Medulla oblongata (tissue), 1 donor: ENCODE measurements around the gene CD300C.
"Not testable (repeated sequence)": the region's sequence is repeated elsewhere in the genome, so short reads cannot be mapped to it uniquely, and the experiment has no call there.

Source experiments
- DNase-seq: peaks from one replicate; pipeline ENCODE4 v3.0.0-alpha.2; 2015; ENCODE audit errors: extremely low spot score

The CD300C gene

DNA sequence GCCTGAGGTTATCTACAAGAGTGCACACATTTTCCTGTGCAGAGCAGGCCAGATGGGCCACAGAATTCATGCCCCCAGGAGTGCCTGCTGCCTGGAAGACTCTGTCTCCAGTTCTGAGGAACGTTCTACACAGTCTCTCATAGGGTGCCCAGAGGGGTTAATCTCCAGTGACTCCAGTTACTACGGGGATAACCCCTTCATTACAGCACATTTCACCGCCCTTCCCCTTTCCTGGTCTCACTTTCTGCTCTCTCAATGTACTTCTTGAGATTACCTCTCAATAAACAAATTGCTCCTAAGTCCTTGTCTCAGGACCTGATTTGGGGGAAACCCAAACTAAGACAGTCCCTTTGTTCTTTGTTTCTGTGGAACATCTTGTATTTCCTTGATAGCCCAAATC, 15.7 kb upstream of the CD300C start:
- DNase-seq = no peak

DNA sequence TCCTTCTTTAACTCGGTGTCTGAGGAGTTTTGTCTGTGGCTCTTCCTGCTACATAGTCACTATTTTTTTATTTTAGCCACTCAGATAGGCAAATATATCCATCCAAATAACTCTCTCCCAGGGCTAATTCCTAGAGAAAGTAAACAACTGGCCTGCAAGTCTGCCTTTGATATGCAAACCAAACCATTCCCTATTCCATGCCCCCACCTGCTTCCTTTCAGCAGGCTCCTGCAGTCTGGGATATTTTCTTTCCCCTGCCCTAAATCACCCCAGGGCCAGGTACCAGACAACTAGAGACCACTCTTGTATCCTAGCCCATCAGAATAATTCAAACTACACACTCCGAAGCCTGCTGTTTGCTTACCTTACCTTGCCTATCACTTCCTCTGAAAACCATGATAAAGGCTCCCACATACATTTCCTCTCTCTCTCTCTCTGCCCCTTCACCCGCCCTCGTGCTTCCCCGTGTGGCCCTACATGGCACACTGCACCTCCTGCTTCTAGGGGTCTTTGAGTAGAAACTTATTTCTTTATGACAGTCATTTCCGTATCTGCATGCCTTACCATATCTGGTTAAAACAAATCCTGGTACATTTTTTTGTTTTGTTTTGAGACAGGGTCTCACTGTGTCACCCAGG, 13.1 kb upstream of the CD300C start:
- no peak for DNase-seq

DNA sequence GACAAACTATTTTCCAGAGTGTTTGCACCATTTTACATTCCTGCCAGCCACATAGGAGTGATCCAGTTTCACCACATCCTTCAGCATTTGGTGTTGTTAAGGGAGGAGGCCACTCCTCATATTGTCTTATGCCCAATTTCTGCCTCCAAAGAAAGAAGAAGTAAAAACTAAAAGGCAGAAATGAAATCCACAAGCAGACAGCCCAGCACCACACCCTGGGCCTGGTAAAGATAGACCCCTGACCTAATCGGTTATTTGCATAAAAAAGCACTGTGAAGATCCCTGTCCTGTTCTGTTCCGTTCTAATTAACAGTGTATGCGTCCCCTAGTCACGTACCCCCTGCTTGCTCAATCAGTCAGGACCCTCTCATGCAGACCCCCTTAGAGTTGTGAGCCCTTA, 12.5 kb upstream of the CD300C start:
- DNase-seq = not testable (repeated sequence)

DNA sequence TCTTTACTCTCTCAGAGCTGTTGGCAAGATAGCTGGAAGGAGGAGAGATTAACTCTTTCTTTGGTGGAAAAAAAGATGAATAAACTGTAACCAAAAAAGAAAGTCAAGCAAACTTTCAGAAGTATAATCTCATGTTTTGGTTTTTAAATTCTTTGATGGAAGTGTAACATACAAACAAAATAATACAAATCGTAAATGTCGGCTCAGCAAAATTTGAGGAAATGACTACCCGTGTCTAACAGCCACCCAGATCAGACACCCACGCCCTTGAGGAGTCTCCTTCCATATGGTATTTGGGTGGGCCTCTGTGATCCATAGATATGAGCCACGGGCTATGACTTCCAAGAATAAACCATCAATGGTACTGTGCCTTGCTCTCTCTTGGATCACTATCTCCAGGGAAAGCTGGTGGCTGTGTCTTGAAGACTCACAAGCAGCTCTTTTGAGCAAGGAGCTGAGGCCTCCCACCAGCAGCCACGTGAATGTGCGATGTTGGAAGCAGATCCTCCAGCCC, 9.6 kb upstream of the CD300C start:
- no peak for DNase-seq

DNA sequence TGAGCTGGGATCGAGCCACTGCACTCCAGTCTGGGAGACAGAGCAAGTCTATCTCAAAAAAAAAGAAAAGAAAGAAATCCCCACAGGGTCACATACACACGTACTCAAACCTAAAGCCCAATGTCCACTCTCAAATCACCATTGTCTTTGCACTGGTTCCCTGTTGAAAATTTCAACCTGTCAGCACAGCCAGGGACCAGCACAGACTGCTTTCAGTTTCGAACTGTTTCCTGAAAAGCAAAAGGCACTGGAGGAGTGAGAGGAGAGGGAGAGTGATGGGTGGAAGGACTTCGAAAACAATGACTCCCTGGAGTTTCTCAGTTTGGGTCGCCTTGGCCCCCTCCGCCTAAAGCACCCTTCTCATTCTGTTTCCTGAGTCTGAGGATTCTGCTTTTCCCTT, 9.0 kb upstream of the CD300C start:
- peak; percentile 18 for DNase-seq

DNA sequence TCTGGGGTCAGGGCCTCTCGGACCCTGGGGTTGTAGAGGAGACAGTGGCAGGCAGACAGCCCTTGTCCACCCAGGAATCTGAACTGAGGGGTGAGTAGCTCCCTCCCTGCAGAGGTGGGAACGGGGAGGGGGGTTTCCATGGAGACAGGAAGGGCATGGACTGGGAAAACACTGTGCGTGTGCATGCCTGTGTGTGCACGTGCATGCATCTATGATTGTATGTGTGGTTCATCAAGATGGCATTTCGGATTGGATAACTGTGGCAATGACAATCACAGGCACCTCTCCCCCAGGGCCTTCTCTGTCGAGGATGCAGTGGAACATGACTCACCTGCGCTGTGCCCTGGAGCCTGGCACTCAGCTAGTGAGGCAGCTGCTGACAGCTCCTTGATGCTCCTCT, 6.1 kb upstream of the CD300C start:
- no peak for DNase-seq

DNA sequence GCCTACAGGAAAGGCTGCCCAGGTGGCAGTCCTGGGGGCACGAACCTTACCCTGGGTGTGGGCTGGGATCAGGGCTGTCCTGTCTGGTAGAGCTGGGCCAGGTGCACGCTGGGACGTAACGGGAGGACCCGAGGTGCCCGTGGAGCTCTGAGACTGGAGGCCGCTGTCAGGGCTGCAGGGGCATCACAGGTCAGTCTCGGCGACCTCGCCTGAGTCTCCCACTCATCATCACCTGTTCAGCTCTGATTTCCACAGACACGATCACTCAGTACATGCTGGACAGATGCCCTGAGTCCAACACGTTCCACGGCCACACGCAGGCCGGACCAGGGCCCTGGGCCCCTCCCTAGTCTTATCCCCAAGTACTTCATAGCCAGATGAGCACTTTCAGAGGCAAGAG, 4.7 kb upstream of the CD300C start:
- no peak for DNase-seq

DNA sequence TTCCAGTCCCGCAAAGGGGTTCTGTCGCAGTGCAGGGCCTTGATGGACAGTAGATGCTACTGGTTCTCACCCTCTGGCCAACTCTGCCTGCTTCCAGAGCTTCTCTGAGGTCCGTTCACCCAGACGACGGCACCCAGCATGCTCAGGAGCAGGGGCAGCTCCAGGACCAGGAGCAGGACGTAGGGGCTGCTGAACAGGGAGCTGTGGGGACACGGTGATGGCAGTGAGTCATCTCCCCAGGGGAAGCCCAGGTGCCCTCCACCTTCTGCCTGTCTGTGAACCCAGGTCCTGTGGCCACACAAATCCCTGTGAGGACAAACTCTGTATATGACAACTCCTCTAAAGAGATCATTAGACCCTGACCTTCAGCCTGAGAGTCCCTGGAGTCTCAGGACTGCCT, 3.4 kb upstream of the CD300C start:
- no peak for DNase-seq

DNA sequence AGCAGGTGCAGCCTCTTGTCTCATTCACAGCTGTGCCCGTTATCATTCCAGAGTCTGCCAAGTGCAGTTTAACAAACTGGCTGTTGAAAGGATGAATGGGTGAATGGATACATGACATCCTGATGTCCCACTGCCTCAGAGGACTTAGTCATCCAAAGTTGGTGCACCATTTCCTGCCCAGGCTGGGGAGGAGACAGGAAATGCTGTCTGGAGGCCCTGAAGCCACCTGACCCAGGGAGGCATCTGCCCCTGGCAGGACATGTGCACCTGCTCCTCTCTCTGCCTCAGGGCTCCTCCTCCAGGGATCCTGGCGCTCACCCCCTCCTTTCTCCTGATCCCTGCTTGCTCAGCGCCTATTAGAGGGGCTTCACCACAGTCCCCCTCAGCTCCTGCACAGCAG, 1.8 kb upstream of the CD300C start:
- no peak for DNase-seq

DNA sequence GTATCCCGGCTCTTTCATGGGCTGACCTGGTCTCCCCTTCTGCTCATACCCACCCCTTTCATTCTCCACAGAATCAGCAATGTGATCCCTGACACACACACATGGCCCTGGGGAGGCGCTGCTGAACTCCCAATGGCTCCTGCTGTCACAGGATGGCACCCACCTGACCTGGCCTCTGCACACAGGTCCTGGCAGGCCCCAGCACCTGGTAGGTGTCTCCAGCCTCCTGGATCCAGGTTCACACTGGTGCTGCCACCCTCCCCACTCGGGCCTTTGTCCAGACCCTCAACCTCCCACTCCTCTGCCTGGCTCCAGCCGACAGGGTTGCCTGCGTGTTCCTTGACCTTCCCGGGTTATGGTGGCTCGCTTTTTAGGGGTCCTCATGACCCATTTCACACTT, 1.3 kb upstream of the CD300C start:
- no peak for DNase-seq

DNA sequence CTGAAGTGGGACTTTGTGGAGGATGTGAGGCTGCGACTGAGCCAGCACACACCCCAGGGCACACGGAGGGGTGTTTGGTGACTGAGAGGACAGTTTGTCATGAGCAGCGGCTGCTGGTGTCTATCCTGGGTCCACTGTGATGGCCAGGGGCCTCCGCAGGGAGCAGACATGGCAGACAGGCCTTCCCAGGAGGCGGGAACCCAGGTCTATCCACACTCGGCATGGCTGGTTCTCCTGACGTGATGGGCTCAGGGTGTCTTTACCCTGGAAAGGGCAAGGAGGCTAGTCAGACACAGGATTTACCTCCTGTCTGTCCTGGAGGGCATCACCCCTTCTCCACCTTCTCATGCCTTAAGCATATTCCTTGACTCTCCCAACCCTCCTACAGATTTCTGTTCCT, 671 bp upstream of the CD300C start:
- no peak for DNase-seq

DNA sequence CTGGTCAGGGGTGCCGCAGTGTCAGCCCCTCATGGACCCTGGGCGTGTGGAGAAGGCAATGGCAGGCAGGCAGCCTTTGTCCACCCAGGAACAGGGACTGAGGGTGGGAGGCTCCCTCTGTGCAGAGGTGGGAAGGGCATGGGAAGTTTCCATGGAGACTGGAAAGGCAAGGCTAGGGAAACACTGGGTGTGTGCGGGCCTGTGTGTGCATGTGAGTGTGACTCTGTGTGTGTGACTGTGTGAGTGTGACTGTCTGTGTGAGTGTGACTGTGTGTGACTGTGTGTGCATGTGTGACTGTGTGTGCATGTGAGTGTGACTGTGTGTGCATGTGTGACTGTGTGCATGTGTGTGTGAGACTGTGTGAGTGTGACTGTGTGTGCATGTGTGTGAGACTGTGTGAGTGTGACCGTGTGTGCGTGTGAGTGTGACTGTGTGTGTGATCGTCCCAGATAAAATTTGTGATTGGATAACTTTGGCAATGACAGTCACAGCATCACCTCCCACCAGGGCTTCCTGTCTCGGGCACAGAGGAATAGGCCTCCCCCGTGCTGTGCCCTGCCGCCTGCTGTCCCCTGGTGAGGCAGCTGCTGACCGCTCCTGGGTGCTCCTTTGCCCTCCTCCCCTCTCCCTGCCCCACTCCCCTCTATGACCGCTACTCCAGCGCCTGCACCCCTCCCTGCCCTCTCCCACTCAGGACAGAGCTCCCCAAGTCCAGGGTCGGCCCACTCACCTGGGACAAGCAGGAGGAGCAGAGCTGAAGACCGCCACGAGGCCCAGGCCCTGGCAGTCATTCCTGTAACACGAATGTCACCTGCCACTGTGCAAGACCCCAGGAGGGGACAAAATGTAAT, 698 bp downstream of the CD300C start:
- no peak for DNase-seq

DNA sequence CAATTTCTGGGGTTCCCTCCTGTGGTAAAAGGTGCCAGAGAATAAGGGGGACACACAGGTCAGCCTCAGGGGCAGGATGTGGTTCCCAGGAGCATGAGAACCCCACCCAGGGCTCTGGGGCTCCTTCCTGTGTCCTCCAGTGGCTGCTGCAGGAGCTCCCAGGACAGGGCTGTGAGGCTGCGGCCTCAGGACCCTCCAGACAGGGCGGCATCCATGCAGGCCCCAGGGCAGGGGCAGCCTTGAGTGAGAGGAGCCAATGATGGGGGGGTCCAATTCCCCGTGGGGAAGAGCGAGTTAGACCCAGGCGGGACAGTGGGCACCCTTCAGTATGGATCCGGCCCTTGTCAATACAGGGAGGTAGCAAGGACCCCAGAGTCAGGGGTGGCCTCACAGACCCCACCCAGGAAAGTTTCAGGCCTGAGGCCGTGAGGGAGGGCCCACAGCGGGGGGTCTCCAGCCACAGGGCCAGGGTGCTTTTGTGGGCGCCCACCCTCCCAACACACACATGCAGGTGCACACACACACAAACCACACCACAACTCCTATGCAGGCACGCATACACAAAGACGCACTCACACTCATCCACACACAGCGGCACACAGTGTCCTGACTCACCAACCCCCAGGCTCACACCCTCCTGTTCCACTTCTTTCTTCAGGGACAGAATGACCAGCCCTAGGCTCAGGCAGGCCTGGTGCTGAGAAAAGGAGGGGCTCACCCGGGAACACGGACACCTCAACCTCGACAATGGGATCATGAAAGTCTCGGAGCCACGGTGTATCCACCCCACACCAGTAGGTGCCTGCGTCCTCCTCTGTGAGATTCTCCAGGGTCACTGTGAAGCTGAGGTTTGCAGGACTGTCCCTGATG, 1.8 kb downstream of the CD300C start:
- no peak for DNase-seq

DNA sequence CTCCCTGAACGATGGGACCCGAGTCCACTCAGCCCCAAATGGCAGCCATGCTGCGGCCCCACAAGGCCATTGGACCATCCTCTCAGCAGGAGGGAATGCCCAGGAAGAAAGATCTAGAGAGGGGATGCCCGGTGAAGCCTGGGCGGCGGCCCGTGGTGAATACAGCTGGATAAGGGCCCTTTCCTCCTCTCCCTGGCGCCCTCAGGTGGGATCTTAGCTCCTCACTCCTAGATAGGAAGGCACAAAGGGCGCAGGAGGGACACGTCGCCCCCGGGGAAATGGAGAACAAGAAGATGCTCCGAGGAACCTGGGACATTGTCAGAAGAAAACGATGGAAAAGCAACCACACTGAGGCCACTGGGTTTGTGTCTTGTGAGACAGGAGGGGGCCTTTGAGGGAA, 2.5 kb downstream of the CD300C start:
- DNase-seq = no peak

DNA sequence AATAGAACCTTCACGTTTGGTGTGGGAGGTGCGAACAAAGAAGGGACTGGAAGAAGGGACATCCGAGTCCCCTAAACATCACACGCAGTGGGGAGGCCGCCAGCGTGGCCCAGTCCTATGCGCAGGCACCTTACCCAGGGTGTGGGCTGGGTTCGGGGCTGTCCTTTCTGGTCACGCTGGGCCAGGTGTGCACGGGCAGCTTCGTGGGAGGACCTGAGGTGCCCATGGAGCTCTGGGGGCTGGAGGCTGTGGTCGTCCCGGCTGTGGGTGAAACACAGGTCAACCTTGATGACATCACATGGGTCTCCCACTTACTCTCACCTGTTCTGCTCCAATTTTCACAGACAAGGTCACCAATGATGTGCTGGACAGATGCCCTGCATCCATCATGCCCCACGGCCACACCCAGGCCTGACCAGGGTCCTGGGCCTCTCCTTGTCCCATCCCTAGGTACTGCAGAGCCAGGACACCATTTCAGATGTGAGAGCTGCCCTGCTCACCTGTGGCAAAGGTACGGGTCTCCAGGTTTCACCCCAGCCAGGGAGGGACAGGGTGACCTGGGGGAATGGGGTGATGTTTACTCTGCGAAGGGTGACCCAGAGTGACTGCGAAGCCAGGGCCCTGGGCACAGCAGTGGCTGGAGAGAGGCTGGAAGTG, 3.1 kb downstream of the CD300C start:
- DNase-seq = no peak

DNA sequence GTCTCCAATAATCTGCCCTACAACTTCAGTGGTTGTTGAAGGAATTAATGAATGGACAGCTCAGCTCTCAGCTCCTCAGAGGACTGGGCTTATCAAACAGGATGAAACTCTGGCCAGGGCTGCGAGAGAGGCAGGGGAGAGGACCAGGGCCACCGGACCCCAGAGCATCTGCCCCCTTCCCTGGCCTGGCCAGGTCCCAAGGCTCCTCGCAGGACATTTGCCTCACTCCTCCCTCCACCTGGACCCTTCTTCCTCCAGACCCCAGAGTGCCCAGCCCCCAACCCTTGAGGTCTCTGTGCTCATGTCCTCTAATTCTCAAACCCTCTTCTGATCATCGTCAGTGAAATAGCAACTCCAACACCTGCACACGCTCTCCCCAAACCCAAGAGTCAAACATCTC, 3.7 kb downstream of the CD300C start:
- no peak for DNase-seq

DNA sequence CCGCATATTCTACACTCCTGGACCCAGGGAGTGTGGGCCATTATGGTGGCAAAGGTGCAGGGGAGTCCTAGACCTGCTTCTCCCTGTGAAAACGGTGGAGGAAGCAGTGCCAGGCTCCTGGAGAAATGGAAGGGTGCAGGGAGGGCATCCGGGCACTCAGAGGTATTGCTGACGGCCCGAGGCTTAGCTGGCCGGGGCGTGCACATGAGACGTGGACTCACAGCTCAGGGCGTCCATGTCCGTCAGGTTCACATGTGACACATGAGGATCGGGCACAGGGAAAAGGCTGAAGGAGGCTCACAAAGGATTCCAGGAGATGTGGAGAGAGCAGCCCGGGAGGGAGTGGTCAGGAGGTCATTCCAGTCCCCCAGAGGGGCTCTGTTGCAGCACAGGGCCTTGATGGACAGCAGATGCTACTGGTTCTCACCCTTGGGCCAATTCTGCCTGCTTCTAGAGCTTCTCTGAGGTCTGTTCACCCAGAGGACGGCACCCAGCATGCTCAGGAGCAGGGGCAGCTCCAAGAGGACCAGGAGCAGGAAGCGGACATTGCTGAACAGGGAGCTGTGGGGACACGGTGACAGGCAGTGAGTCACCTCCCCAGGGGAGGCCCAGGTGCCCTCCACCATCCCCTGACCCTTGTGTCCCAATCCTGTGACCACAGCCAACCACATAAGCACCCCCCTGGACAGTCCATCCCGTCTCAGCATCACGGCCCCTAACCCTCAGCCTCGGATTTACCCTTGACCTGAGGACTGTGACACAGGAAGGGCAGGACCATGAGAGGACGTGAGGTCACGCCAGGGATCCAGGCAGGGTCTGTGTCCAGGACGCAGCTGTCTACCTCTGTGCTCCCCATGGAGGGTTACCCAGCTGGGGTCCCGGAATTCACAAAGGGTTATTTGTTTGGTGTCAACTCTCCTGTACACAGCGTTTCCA, 4.5 kb downstream of the CD300C start:
- DNase-seq = no peak

DNA sequence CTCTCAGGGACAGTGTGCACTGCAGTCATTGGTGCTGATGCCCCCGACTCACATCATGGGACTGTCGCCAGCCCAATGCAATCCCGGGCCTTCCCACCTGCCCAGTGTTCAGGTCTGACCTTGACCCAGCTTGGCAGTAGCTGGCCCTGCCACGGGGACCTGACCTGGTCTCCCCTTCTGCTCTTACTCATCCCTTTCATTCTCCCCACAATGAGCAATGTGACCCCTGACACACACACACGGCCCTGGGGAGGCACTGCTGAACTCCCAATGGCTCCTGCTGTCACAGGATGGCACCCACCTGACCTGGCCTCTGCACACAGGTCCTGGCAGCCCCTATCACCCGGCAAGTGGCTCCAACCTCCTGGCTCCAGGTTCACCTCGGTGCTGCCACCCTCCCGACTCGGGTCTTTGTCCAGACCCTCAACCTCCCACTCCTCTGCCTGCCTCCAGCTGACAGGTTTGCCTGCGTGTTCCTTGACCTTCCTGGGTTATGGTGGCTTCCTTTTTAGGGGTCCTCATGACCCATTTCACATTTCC, 6.6 kb downstream of the CD300C start:
- no peak for DNase-seq

DNA sequence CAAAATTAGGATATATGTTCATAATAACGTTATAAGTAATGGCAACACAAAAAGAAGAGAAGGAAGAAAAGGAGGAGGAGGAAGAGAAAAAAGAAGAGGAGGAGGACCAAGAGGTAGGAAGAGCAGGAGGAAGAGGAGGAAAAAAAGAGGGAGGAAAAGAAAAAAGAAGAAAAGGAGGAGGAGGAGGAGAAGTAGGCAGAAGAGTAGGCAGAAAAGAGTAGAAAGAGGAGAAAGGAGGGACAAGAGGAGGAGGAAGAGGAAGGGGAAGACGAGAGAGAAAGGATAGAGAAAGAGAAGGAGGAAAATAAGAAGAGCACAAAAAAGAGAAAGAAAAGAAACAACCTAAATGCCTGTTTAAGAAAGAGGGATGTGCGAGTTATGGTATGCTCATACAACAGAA, 9.0 kb downstream of the CD300C start:
- no peak for DNase-seq

DNA sequence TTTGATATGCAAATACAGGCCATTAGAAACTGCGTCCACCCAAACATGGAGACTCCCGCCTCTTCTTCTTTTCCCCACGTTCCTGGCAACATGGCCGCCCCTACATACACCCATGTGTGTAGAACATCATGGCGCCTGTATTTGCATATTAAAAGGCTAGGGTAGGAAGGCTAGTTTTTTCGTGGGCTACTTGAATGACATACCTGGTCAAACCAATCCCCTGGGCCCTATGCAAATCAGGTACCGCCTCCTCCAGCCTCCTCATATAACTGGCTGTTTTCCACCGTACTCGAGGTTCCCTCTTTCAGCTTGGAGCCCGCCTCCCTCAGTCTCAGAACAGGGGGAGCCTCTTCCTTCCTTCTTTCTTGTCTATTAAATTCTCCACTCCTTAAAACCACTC, 13.8 kb downstream of the CD300C start:
- peak; percentile 86 for DNase-seq
